PC-9 (cell line): ENCODE measurements around the gene LSM4. TPM values are rescaled to one million over a fixed set of nuclear protein-coding genes. Genes with fewer than 3 reads are reported as not detected.

Experiments
- BruUV-seq: library from RNA; stranded (reverse); fragments of 400-500 nt; replicated peaks from 2 replicates; lab custom pipeline; 2021; lab: Mats Ljungman, UMichigan
- CTCF ChIA-PET: fragments of 300-600 bp; sonication (Branson Sonifier 250); formaldehyde crosslinking; loops from one replicate; lab custom pipeline; 2022; ENCODE audit warnings: antibody characterized with exemption; lab: Charles Lee
- POLR2A ChIA-PET: fragments of 300-600 bp; sonication (Branson Sonifier 250); formaldehyde crosslinking; loops from one replicate; lab custom pipeline; 2022; ENCODE audit warnings: antibody characterized with exemption; ENCODE audit not compliant: unreplicated experiment; lab: Charles Lee
- DNase-seq, 2 experiments: peaks; one replicate each; pipeline versions ENCODE4 v3.0.0 to v3.0.0-alpha.2; 2015 to 2022; ENCODE audit warnings: mixed read lengths in 1 of 2
- H2AFZ ChIP-seq: fragments of 200-600 bp; sonication (generic); 2 replicates; pipeline ENCODE4 v1.8.1; 2017; ENCODE audit warnings: antibody characterized with exemption
- H3F3A ChIP-seq: fragments of 200-600 bp; sonication (generic); 2 replicates; pipeline ENCODE4 v1.8.1; 2017; ENCODE audit warnings: antibody characterized with exemption, mild to moderate bottlenecking, low read depth; ENCODE audit not compliant: insufficient read depth
- H3K27ac ChIP-seq: fragments of 200-600 bp; sonication (generic); 2 replicates; pipeline ENCODE4 v1.6.1; 2016; ENCODE audit warnings: mixed run types
- H3K27me3 ChIP-seq: fragments of 200-600 bp; sonication (generic); 2 replicates; pipeline ENCODE4 v1.6.1; 2016; ENCODE audit warnings: low read depth, mixed run types; ENCODE audit not compliant: insufficient read depth
- H3K36me3 ChIP-seq: fragments of 200-600 bp; sonication (generic); 2 replicates; pipeline ENCODE4 v1.6.1; 2016; ENCODE audit warnings: low read depth, mixed run types
- H3K4me1 ChIP-seq: fragments of 200-600 bp; sonication (generic); replicated peaks from 2 replicates; pipeline ENCODE4 v1.6.1; 2016; ENCODE audit warnings: mixed run types; ENCODE audit not compliant: insufficient read depth
- H3K4me2 ChIP-seq: fragments of 200-600 bp; sonication (generic); 2 replicates; pipeline ENCODE4 v1.6.1; 2017; ENCODE audit warnings: mixed run types
- H3K4me3 ChIP-seq: fragments of 200-600 bp; sonication (generic); 2 replicates; pipeline ENCODE4 v1.6.1; 2016; ENCODE audit warnings: mixed run types
- H3K79me2 ChIP-seq: fragments of 200-600 bp; sonication (generic); 2 replicates; pipeline ENCODE4 v1.6.1; 2017; ENCODE audit warnings: low read depth, mixed run types
- H3K9me2 ChIP-seq: fragments of 200-600 bp; sonication (generic); 2 replicates; pipeline ENCODE4 v1.8.1; 2017; ENCODE audit warnings: mild to moderate bottlenecking; ENCODE audit not compliant: insufficient read depth
- H3K9me3 ChIP-seq: fragments of 200-600 bp; sonication (generic); 2 replicates; pipeline ENCODE4 v1.8.1; 2016; ENCODE audit warnings: low read depth; ENCODE audit not compliant: insufficient read depth
- H4K20me1 ChIP-seq: fragments of 200-600 bp; sonication (generic); 2 replicates; pipeline ENCODE4 v1.8.1; 2017; ENCODE audit not compliant: insufficient read depth
- CTCF ChIP-seq: fragments of 200-600 bp; sonication (generic); conservative IDR thresholded peaks from 2 replicates; pipeline ENCODE4 v1.6.1; 2017; ENCODE audit warnings: mixed run types, antibody characterized with exemption, mild to moderate bottlenecking, moderate library complexity
- EZH2 ChIP-seq: fragments of 200-600 bp; sonication (generic); IDR thresholded peaks from 2 replicates; pipeline ENCODE4 v1.8.0; 2017; ENCODE audit warnings: antibody characterized with exemption, low read depth
- intact Hi-C: fragments of 100-400 bp; cut with micrococcal nuclease; formaldehyde crosslinking; loops from one replicate; pipeline ENCODE4 v1.10.0; 2022; ENCODE audit not compliant: unreplicated experiment
- total RNA-seq: library from RNA; stranded (reverse); gene quantifications from 2 replicates; pipeline ENCODE4 v1.2.3, GENCODE V29; 2021

Gene LSM4
- total RNA-seq, 1 experiment from 2014 or later: 323 TPM

- Histone ChIP-seq H3K27me3 (no peaks in the 10 kb centered on the region), H3K4me2 (no peak overlapping the region), H3K4me1 (peaks cover 26% of the 10 kb centered on the region), H3K27ac (no peak overlapping the region), H3K9me3 (no peaks in the 10 kb centered on the region), H3K36me3 (no peaks in the 10 kb centered on the region), H3F3A (peaks cover 48% of the 10 kb centered on the region), H4K20me1 (no peaks in the 10 kb centered on the region), H3K4me3 (no peak overlapping the region), H2AFZ (no peak overlapping the region), H3K9me2 (no peaks in the 10 kb centered on the region), H3K79me2 (no peaks in the 10 kb centered on the region)
- ChIA-PET CTCF (no interaction called here), POLR2A (interaction anchor here (0.6 kb wide), 1 partner anchor 102 kb away, joined by 3 read pairs; no protein-coding TSS in a partner anchor)
- BruUV-seq: no TSS peak
- DNase-seq: no peak
- intact Hi-C loops: no loop called here
- TF ChIP-seq CTCF: no peak
- TF ChIP-seq EZH2: no peak
Observed at GRCh38 chr19:18294467-18294864, 28.4 kb downstream of the LSM4 start.

GRCh38 chr19:18293642-18294466, 29.0 kb downstream of the LSM4 start:
- intact Hi-C loops: no loop called here
- Histone ChIP-seq H3K9me3 (no peaks in the 10 kb centered on the region), H3K27me3 (no peaks in the 10 kb centered on the region), H3K4me2 (peak overlapping the region; percentile 91), H3F3A (peaks cover 44% of the 10 kb centered on the region), H3K4me1 (peaks cover 20% of the 10 kb centered on the region), H2AFZ (no peak overlapping the region), H3K79me2 (no peaks in the 10 kb centered on the region), H3K9me2 (no peaks in the 10 kb centered on the region), H3K36me3 (no peaks in the 10 kb centered on the region), H3K27ac (peak overlapping the region; percentile 21; the same call in 1 of the 2 replicates), H4K20me1 (no peaks in the 10 kb centered on the region), H3K4me3 (peak overlapping the region; percentile 62; the same call in 1 of the 2 replicates)
- TF ChIP-seq CTCF: no peak
- no peak for TF ChIP-seq EZH2
- DNase-seq: no peak
- CTCF ChIA-PET: interaction anchor here (0.5 to 1.3 kb wide), 2 partner anchors 35 to 78 kb away, joined by 9 to 12 read pairs; no protein-coding TSS in a partner anchor
- BruUV-seq: no TSS peak
- POLR2A ChIA-PET: interaction anchor here (1.4 kb wide), 1 partner anchor 12 kb away, joined by 34 read pairs; the partner anchor contains the start of gene JUND

- intact Hi-C loops: loop anchor here (1.0 kb wide), 1 partner anchor 11 kb away; no protein-coding TSS in a partner anchor
- Histone ChIP-seq H3F3A (peaks cover 39% of the 10 kb centered on the region), H3K36me3 (no peaks in the 10 kb centered on the region), H3K4me1 (peaks cover 13% of the 10 kb centered on the region), H3K27ac (peak overlapping the region; percentile 58), H4K20me1 (no peaks in the 10 kb centered on the region), H2AFZ (peak overlapping the region; percentile 91), H3K4me3 (peak overlapping the region; percentile 62), H3K27me3 (no peaks in the 10 kb centered on the region), H3K9me3 (no peaks in the 10 kb centered on the region), H3K4me2 (peak overlapping the region; percentile 91), H3K9me2 (no peaks in the 10 kb centered on the region), H3K79me2 (no peaks in the 10 kb centered on the region)
- DNase-seq: peak; percentile 64 to 67
- CTCF ChIA-PET: interaction anchor here (0.5 to 1.3 kb wide), 4 partner anchors 12 to 77 kb away, joined by 3 to 12 read pairs (median 6); no protein-coding TSS in a partner anchor
- POLR2A ChIA-PET: interaction anchor here (0.6 to 1.6 kb wide), 8 partner anchors 8 to 250 kb away, joined by 8 to 36 read pairs (median 19); partner anchors contain the start of gene JUND
- TF ChIP-seq CTCF (no peak), EZH2 (no peak)
- BruUV-seq: no TSS peak
Observed at GRCh38 chr19:18292810-18293641, 29.9 kb downstream of the LSM4 start.
